GM04503 (cell line): ENCODE data around the gene SHROOM3.
A peak's percentile ranks its signal among the peaks of the same experiment; 100 is the strongest.
"Not testable (repeated sequence)": the region's sequence is repeated elsewhere in the genome, so short reads cannot be mapped to it uniquely, and the experiment has no call there.

Experiments
- DNase-seq: peaks from one replicate; pipeline ENCODE4 v3.0.0-alpha.2; 2012; ENCODE audit warnings: low read depth

The SHROOM3 gene

GRCh38 chr4:76445911-76446310 lies 10.9 kb downstream of the SHROOM3 start:
- DNase-seq: no peak

- no peak for DNase-seq
Measured at GRCh38 chr4:76447393-76447851, 12.4 kb downstream of the SHROOM3 start.

GRCh38 chr4:76448211-76448610 lies 13.2 kb downstream of the SHROOM3 start:
- no peak for DNase-seq

- no peak for DNase-seq
Measured at GRCh38 chr4:76449362-76449767, 14.3 kb downstream of the SHROOM3 start.

- DNase-seq: no peak
Measured at GRCh38 chr4:76449833-76450232, 14.8 kb downstream of the SHROOM3 start.

GRCh38 chr4:76453232-76453631 lies 18.2 kb downstream of the SHROOM3 start:
- no peak for DNase-seq

GRCh38 chr4:76454073-76454472 lies 19.0 kb downstream of the SHROOM3 start:
- not testable (repeated sequence) for DNase-seq

GRCh38 chr4:76457885-76458284 lies 22.9 kb downstream of the SHROOM3 start:
- DNase-seq: no peak

GRCh38 chr4:76458297-76458696 lies 23.3 kb downstream of the SHROOM3 start:
- no peak for DNase-seq

- no peak for DNase-seq
Measured at GRCh38 chr4:76458825-76459224, 23.8 kb downstream of the SHROOM3 start.

GRCh38 chr4:76459291-76459723 lies 24.3 kb downstream of the SHROOM3 start:
- DNase-seq: peak; percentile 14

- DNase-seq: no peak
Measured at GRCh38 chr4:76463568-76463967, 28.5 kb downstream of the SHROOM3 start.

GRCh38 chr4:76470064-76470463 lies 35.0 kb downstream of the SHROOM3 start:
- no peak for DNase-seq

GRCh38 chr4:76470532-76470931 lies 35.5 kb downstream of the SHROOM3 start:
- DNase-seq: no peak

GRCh38 chr4:76476571-76476970 lies 41.5 kb downstream of the SHROOM3 start:
- DNase-seq: no peak

- DNase-seq: no peak
Measured at GRCh38 chr4:76484654-76485053, 49.6 kb downstream of the SHROOM3 start.

GRCh38 chr4:76485450-76485849 lies 50.4 kb downstream of the SHROOM3 start:
- no peak for DNase-seq

GRCh38 chr4:76486588-76487276 lies 51.7 kb downstream of the SHROOM3 start:
- DNase-seq: no peak

GRCh38 chr4:76487621-76488020 lies 52.6 kb downstream of the SHROOM3 start:
- no peak for DNase-seq

- DNase-seq: no peak
Measured at GRCh38 chr4:76488455-76488854, 53.4 kb downstream of the SHROOM3 start.

GRCh38 chr4:76488888-76489685 lies 54.1 kb downstream of the SHROOM3 start:
- no peak for DNase-seq

GRCh38 chr4:76489686-76490161 lies 54.7 kb downstream of the SHROOM3 start:
- DNase-seq: no peak

GRCh38 chr4:76492055-76492454 lies 57.0 kb downstream of the SHROOM3 start:
- DNase-seq: no peak
